Body of pancreas (tissue), 4 donors: ENCODE measurements around the gene FOXO3. TPM values are rescaled to one million over a fixed set of nuclear protein-coding genes. Genes with fewer than 3 reads are reported as not detected.
A peak's percentile ranks its signal among the peaks of the same experiment; 100 is the strongest.
"Not testable (repeated sequence)": the region's sequence is repeated elsewhere in the genome, so short reads cannot be mapped to it uniquely, and the experiment has no call there.

Experiments
- ATAC-seq: fragments of 150-250 bp; one replicate; pipeline ENCODE4 v1.9.1; 2016
- DNase-seq, 4 donors: peaks; one replicate each; pipeline ENCODE4 v3.0.0-alpha.2; 2019
- H3K27ac ChIP-seq, 4 donors: fragments of 200-600 bp; sonication (generic); 1 replicate in 3 of 4; 2 replicates in 1 of 4; pipeline versions ENCODE4 v1.5.1 to v1.6.1; 2016 to 2019; ENCODE audit warnings: mild to moderate bottlenecking in 1 of 4, mixed read lengths in 1 of 4, moderate library complexity in 1 of 4
- H3K27me3 ChIP-seq, 2 donors: fragments of 200-600 bp; sonication (generic); one replicate each; pipeline ENCODE4 v1.6.0; 2016; ENCODE audit warnings: mild to moderate bottlenecking in 1 of 2
- H3K36me3 ChIP-seq, 2 donors: fragments of 200-600 bp; sonication (generic); replicated peaks in 1 of 2; 2 replicates each; pipeline ENCODE4 v1.5.1; 2016; ENCODE audit warnings: low read depth in 2 of 2; ENCODE audit not compliant: insufficient read depth in 1 of 2
- H3K4me1 ChIP-seq: fragments of 200-600 bp; sonication (generic); one replicate; pipeline ENCODE4 v1.6.0; 2016
- H3K4me3 ChIP-seq, 2 donors: fragments of 200-600 bp; sonication (generic); 1 replicate in 1 of 2; 2 replicates in 1 of 2; pipeline ENCODE4 v1.5.1; 2016 to 2019
- H3K9me3 ChIP-seq, 3 donors: fragments of 200-600 bp; sonication (generic); 1 replicate in 2 of 3; 2 replicates in 1 of 3; pipeline ENCODE4 v1.5.1; 2016
- POLR2A ChIP-seq, 3 donors: fragments of 450-650 bp; IDR thresholded peaks; one replicate each; pipeline ENCODE4 v1.6.1; 2016; ENCODE audit warnings: antibody characterized with exemption in 3 of 3, mild to moderate bottlenecking in 2 of 3
- WGBS, 2 donors: methylation state at CpG; one replicate each; pipeline ENCODE4 v1.1.5; 2017; 5-methylcytosine and 5-hydroxymethylcytosine counted together
- intact Hi-C: fragments of 100-400 bp; cut with DNase I; formaldehyde crosslinking; loops from one replicate; pipeline ENCODE4 v1.15.1; 2023
- total RNA-seq, 2 donors: library from RNA; depleted of rRNA; stranded (reverse); fragments of >200 nt; gene quantifications; one replicate each; pipeline ENCODE4 v1.1.0, GENCODE V29; 2016
- TF ChIP-seq, protein P1 (sequence below), 7 experiments: fragments of 450-650 bp in 4 of 7; fragments of 200-600 bp in 3 of 7; sonication (generic) in 3 of 7; IDR thresholded peaks; one replicate each; pipeline ENCODE4 v1.5.1; 2016 to 2019; ENCODE audit warnings: antibody characterized with exemption in 7 of 7

The FOXO3 gene
- total RNA-seq, 2 donors from 2014 or later: 62.8 to 69.5 TPM

GRCh38 chr6:108661430-108661829, 100.7 kb downstream of the FOXO3 start:
- Histone ChIP-seq H3K27ac (no peak overlapping the region), H3K9me3 (no peaks in the 10 kb centered on the region), H3K27me3 (no peaks in the 10 kb centered on the region), H3K4me1 (peaks cover 60% of the 10 kb centered on the region), H3K4me3 (no peak overlapping the region), H3K36me3 (peaks cover 0 to 7% of the 10 kb centered on the region in 2 donors)
- no peak for TF ChIP-seq POLR2A (IDR thresholded peaks at IDR 0.05)
- TF ChIP-seq, protein P1, sequence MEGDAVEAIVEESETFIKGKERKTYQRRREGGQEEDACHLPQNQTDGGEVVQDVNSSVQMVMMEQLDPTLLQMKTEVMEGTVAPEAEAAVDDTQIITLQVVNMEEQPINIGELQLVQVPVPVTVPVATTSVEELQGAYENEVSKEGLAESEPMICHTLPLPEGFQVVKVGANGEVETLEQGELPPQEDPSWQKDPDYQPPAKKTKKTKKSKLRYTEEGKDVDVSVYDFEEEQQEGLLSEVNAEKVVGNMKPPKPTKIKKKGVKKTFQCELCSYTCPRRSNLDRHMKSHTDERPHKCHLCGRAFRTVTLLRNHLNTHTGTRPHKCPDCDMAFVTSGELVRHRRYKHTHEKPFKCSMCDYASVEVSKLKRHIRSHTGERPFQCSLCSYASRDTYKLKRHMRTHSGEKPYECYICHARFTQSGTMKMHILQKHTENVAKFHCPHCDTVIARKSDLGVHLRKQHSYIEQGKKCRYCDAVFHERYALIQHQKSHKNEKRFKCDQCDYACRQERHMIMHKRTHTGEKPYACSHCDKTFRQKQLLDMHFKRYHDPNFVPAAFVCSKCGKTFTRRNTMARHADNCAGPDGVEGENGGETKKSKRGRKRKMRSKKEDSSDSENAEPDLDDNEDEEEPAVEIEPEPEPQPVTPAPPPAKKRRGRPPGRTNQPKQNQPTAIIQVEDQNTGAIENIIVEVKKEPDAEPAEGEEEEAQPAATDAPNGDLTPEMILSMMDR (IDR thresholded peaks at IDR 0.05): no peak
- intact Hi-C loops: no loop called here
- 65 to 70% methylated on average over 1 of the region's 1 CpG for WGBS, 2 donors
- ATAC-seq (peak; percentile 34), DNase-seq (no peak)

- intact Hi-C loops: no loop called here
- H3K27me3 ChIP-seq: no peaks in the 10 kb centered on the region
- no peaks in the 10 kb centered on the region for H3K9me3 ChIP-seq
- no peak for TF ChIP-seq POLR2A (IDR thresholded peaks at IDR 0.05)
- TF ChIP-seq, protein P1 (IDR thresholded peaks at IDR 0.05): no peak
- H3K4me1 ChIP-seq: peaks cover 60% of the 10 kb centered on the region
- DNase-seq (no peak), ATAC-seq (no peak)
- H3K4me3 ChIP-seq: no peak overlapping the region
- WGBS, 2 donors: 61 to 74% methylated on average over 2 of the region's 2 CpGs
- H3K36me3 ChIP-seq: peaks cover 0 to 7% of the 10 kb centered on the region in 2 donors
- H3K27ac ChIP-seq: peak overlapping the region in 1 of 4 donors; percentile 9
These were observed 101.3 kb downstream of the FOXO3 start for GRCh38 chr6:108661982-108662381.

GRCh38 chr6:108662702-108663101, 102.0 kb downstream of the FOXO3 start:
- Histone ChIP-seq H3K9me3 (no peaks in the 10 kb centered on the region), H3K4me3 (no peak overlapping the region), H3K27ac (no peak overlapping the region), H3K4me1 (peaks cover 59% of the 10 kb centered on the region), H3K27me3 (no peaks in the 10 kb centered on the region), H3K36me3 (peaks cover 0 to 7% of the 10 kb centered on the region in 2 donors)
- DNase-seq: no peak
- no peak for ATAC-seq
- WGBS, 2 donors: 60 to 64% methylated on average over 2 of the region's 2 CpGs
- intact Hi-C loops: no loop called here
- TF ChIP-seq POLR2A (IDR thresholded peaks at IDR 0.05): no peak
- TF ChIP-seq, protein P1 (IDR thresholded peaks at IDR 0.05): no peak

DNA sequence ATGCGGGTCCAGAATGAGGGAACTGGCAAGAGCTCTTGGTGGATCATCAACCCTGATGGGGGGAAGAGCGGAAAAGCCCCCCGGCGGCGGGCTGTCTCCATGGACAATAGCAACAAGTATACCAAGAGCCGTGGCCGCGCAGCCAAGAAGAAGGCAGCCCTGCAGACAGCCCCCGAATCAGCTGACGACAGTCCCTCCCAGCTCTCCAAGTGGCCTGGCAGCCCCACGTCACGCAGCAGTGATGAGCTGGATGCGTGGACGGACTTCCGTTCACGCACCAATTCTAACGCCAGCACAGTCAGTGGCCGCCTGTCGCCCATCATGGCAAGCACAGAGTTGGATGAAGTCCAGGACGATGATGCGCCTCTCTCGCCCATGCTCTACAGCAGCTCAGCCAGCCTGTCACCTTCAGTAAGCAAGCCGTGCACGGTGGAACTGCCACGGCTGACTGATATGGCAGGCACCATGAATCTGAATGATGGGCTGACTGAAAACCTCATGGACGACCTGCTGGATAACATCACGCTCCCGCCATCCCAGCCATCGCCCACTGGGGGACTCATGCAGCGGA, 102.9 kb downstream of the FOXO3 start:
- peak in 1 of 4 donors; percentile 18 for DNase-seq
- ATAC-seq, H3K27ac ChIP-seq, H3K36me3 ChIP-seq, H3K27me3 ChIP-seq, H3K9me3 ChIP-seq, H3K4me3 ChIP-seq, intact Hi-C loops: not testable (repeated sequence)
- H3K4me1 ChIP-seq: peaks cover 59% of the 10 kb centered on the region
- WGBS, 2 donors: 95 to 97% methylated on average over 23 to 24 of the region's 30 CpGs

- Histone ChIP-seq H3K27ac (no peak overlapping the region), H3K36me3 (peaks cover 0 to 7% of the 10 kb centered on the region in 2 donors), H3K9me3 (no peaks in the 10 kb centered on the region), H3K27me3 (no peaks in the 10 kb centered on the region), H3K4me1 (peaks cover 69% of the 10 kb centered on the region), H3K4me3 (no peak overlapping the region)
- TF ChIP-seq POLR2A (IDR thresholded peaks at IDR 0.05): no peak
- TF ChIP-seq, protein P1 (IDR thresholded peaks at IDR 0.05): no peak
- ATAC-seq: no peak
- DNase-seq: no peak
- intact Hi-C loops: no loop called here
- 75 to 77% methylated on average over 3 of the region's 3 CpGs for WGBS, 2 donors
These were observed 104.9 kb downstream of the FOXO3 start for GRCh38 chr6:108665495-108666196.
